Spleen (tissue), 7 donors: ENCODE results near the gene PAGE2.

Experiments
- POLR2A ChIP-seq, 3 donors: fragments of 450-650 bp; IDR thresholded peaks; one replicate each; pipeline ENCODE4 v1.5.1; 2017; ENCODE audit warnings: antibody characterized with exemption in 3 of 3, mild to moderate bottlenecking in 1 of 3
- TF ChIP-seq, protein P1 (sequence below), 11 experiments: fragments of 200-600 bp in 7 of 11; fragments of 450-650 bp in 4 of 11; sonication (generic) in 4 of 11; IDR thresholded peaks in 8 of 11; conservative IDR thresholded peaks in 3 of 11; 1 replicate in 7 of 11; 2 replicates in 4 of 11; pipeline versions ENCODE4 v1.4.0 to v1.8.0; 2016 to 2021; ENCODE audit warnings: antibody characterized with exemption in 11 of 11, inconsistent platforms in 4 of 11, mild to moderate bottlenecking in 1 of 11
- donor health status: DM: no; HTN: no; CAD: no; lungs with moderate emphysema.
- donor health status: DM: no; HTN: no; CAD: no.
- donor health status: DM: no; HTN: no; CAD: no.

DNA sequence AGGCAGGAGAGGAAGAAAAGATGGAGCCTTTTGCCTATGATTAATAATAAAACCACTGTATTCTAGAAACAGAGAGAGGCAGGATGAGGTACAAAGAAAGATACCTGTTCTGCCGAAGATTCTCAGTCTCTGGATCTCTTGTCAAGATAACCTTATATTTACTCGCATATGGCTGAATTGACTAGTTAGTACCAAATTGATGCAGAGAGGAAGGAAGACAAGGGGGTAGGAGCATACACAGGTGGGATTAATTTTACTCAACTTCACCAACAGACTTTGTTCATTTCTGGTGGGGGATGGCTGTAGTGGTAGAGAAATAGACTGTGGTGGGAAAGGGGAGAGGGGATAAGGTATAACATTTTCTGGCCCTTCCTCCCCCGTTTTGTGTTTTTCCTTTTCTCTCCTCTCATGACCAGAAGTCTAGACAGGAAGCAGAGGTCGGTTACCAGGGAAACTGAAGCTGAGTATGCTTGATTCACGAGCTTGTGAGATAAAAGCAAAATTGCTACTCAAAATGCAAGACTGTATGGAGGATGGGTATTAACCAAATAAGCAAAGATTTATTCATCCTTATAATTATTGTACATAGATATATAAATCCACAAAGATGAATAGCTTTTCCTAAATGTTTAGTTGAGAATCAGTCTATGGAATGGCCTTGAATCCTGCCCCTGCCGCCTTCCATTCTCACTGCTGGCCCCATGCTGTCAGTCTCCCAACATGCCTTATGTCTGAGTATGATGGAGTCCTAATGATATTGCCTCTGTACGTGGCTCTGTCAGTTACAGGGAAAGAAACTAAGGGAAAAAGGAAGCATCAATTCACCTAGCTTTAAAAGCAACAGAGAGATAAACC lies 31.8 kb upstream of the PAGE2 start:
- TF ChIP-seq, protein P1, sequence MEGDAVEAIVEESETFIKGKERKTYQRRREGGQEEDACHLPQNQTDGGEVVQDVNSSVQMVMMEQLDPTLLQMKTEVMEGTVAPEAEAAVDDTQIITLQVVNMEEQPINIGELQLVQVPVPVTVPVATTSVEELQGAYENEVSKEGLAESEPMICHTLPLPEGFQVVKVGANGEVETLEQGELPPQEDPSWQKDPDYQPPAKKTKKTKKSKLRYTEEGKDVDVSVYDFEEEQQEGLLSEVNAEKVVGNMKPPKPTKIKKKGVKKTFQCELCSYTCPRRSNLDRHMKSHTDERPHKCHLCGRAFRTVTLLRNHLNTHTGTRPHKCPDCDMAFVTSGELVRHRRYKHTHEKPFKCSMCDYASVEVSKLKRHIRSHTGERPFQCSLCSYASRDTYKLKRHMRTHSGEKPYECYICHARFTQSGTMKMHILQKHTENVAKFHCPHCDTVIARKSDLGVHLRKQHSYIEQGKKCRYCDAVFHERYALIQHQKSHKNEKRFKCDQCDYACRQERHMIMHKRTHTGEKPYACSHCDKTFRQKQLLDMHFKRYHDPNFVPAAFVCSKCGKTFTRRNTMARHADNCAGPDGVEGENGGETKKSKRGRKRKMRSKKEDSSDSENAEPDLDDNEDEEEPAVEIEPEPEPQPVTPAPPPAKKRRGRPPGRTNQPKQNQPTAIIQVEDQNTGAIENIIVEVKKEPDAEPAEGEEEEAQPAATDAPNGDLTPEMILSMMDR (IDR thresholded peaks at IDR 0.05 in 8 of 11, conservative IDR thresholded peaks at IDR 0.05 in 3 of 11): no peak
- no peak for TF ChIP-seq POLR2A (IDR thresholded peaks at IDR 0.05)
